Right lobe of liver (tissue), 4 donors: ENCODE data around the gene ZNF385A.

Source experiments
- CTCF ChIP-seq, 4 donors: fragments of 200-600 bp in 3 of 4; fragments of 450-650 bp in 1 of 4; IDR thresholded peaks; one replicate each; pipeline versions ENCODE4 v1.5.1 to v1.8.0; 2016 to 2022; ENCODE audit warnings: antibody characterized with exemption in 4 of 4, mild to moderate bottlenecking in 2 of 4
- POLR2A ChIP-seq: fragments of 450-650 bp; IDR thresholded peaks from one replicate; pipeline ENCODE4 v1.6.1; 2017; ENCODE audit warnings: antibody characterized with exemption, mild to moderate bottlenecking
- donor health status: DM: no; HTN: no; CAD: no.
- donor health status: DM: no; HTN: no; CAD: no.
- donor health status: DM: no; HTN: yes; CAD: no.

- TF ChIP-seq CTCF (IDR thresholded peaks at IDR 0.05) (no peak), POLR2A (no peak)
Observed at GRCh38 chr12:54333420-54334034, 51.0 kb downstream of the ZNF385A start.
